Endometrial microvascular endothelial cells (primary cell): ENCODE results near the gene ECM1. TPM values are rescaled to one million over a fixed set of nuclear protein-coding genes. Genes with fewer than 3 reads are reported as not detected.

ENCODE experiments used
- in situ Hi-C: cut with HindIII; loops from 2 replicates; pipeline ENCODE4 v1.10.0; 2017; ENCODE audit warnings: low sequenced_read_pairs, low pct_unique_long_range_greater_than_20kb; ENCODE audit errors: inconsistent ontology term
- total RNA-seq: library from RNA; depleted of rRNA; stranded (reverse); fragments of >200 nt; gene quantifications from one replicate; pipeline ENCODE4 v1.2.3, GENCODE V29; 2015; ENCODE audit errors: inconsistent ontology term

The ECM1 gene
- total RNA-seq, 1 donor from 2014 or later: 5.8 TPM

DNA sequence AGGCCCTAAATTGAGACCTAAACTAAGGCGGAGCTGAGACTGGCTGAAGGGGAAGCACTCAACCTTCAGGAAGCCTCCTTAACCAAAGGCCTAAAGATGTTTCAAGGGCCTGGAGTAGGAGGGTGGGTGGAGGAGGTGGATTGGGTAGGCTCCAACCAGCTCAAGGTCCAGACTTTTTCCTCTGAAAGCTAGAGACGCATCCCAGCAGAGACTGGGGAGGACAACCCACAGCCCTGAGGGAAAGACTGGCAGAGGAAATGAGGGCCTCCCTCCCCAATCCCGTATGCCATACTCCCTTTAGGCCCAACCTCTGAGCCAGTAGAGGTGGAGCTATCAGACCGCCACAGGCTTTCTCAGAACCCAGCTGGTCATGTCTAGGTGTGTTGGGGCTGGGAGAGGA lies 1.1 kb downstream of the ECM1 start:
- in situ Hi-C loops: no loop called here

DNA sequence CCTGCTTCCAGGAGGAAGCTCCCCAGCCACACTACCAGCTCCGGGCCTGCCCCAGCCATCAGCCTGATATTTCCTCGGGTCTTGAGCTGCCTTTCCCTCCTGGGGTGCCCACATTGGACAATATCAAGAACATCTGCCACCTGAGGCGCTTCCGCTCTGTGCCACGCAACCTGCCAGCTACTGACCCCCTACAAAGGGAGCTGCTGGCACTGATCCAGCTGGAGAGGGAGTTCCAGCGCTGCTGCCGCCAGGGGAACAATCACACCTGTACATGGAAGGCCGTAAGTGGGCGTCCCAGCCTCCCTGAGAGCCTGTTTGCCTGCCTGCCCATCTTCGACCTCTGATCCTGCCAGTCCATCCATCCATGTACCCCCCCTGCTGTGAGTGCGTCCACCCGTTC lies 3.6 kb downstream of the ECM1 start:
- in situ Hi-C loops: no loop called here

DNA sequence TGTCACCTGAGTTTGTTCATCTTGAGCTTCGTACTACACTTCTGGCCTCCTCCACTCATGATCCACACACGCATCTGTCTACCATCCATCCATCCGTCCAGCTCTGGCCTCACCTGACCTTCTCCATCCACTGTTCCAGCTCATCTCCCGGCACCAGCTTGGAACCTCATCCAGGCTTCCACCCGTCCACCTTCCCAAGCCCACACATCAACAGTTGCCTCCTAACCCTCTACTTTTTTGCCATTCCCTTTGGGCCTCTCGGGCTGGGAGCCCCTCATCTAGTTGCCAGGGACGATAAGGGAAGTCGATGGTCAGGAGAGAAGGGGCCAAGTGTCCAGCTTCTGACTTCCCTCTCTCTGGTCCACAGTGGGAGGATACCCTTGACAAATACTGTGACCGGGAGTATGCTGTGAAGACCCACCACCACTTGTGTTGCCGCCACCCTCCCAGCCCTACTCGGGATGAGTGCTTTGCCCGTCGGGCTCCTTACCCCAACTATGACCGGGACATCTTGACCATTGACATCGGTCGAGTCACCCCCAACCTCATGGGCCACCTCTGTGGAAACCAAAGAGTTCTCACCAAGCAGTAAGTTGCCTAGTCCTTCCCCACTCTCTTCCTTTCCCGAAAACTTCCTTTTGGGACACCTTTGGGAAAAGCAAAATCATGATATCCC lies 4.2 kb downstream of the ECM1 start:
- in situ Hi-C loops: no loop called here

DNA sequence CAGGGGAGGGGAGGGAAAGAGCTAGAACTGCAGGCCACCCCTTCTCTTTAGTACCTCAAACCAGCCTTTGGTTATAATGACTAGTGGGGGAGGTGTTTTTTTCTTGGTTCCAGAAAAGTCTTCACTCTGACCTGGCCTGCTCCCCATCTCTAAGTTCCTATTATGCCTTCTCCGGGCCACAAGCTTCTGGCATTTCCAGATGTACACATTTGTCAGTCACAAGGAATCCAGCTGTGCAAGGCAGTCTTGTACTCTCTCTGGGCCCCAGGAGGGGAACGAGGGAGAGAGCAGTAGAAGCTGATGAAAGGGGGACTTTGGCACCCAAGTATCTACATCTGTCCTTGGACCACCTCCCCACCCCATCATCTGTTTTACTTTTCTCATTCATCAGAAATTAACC lies 4.9 kb downstream of the ECM1 start:
- in situ Hi-C loops: no loop called here

DNA sequence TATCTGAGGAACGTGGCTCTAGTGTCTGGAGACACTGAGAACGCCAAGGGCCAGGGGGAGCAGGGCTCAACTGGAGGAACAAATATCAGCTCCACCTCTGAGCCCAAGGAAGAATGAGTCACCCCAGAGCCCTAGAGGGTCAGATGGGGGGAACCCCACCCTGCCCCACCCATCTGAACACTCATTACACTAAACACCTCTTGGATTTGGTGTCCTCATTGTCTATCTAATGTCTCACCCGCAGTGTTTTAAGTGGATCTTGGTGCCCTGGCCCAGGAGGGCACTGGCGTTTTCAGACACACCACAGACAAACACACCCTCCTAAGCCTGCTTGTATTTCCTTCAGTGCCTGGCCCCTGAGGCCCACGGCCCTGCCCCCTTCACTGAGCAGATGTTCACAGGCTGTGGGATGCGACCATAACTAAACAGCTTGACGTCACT lies 5.5 kb downstream of the ECM1 start:
- in situ Hi-C loops: no loop called here

DNA sequence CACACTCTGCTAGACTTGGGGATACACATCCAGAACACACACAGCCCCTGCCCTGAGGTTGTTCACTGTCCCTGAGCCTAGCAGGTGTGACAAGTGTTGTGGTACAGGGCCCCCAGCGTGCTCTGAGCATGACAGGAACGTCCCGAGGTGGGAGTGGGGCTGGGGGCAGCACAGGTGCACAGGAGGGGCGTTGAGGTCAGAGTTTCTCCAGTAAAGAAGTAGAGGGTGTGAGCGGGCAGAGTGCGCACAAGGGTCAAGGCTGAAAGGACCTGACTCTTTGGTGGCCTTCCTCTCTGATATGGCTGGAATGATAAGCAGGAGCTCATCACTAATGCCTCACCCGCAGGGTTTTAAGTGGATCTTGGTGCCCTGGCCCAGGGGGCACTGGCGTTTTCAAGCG lies 6.4 kb downstream of the ECM1 start:
- in situ Hi-C loops: no loop called here

DNA sequence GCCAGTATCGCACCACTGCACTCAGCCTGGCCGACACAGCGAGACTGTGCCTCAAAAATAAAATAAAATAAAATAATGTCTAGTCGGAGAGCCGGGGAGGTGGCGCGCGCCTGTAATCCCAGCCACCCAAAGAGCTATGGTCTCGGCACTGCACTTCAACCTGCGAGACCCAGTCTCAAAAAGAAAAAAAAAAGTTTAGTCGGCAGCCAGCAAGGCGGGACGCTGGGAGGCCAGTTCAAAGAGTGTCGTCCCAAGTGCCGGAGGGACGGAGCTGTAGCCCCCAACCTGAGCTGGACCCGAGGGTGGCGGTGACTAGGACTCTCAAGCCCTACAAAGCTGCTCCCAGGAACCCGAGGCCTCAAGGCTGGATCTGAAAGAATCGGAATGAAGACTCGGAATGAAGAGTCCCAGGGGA lies 7.0 kb downstream of the ECM1 start:
- in situ Hi-C loops: no loop called here

DNA sequence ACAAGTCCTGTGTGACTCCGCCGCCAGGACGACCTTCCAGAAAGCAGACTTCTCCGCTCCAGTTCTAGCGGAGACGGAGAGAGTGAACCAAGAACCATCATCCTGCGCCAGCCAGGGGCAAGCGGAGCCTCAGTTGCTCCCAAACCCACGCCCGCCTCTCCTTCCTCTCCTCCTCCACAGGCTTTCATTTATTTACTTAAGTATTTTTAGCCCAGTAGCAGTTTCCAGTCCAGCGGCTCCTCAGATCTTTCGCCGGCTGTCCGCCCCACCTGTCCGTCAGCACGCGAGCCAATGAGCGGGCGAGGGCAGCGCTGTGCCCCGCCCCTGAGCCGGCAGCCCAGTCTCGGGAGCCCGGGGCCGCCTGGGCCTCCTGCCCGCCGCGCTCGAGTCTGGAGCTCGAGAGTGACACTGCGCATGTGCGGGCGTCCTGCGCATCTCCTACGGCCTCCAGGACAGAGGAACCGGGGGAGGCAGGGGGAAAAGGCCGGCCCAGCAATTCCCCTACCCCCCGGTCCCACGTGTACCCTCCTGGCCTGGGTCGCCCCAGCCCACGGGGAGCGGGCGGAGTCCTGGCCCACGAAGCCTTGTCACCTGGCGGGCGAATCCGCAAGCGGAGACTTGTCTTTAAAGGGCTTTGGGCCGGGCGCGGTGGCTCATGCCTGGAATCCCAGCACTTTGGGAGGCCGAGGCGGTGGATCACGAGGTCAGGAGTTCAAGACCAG lies 7.6 kb downstream of the ECM1 start, which contains the start of gene FALEC:
Gene FALEC, plus strand, starts transcription at position 425 of the 722 bp plus-strand sequence.
- in situ Hi-C loops: no loop called here

DNA sequence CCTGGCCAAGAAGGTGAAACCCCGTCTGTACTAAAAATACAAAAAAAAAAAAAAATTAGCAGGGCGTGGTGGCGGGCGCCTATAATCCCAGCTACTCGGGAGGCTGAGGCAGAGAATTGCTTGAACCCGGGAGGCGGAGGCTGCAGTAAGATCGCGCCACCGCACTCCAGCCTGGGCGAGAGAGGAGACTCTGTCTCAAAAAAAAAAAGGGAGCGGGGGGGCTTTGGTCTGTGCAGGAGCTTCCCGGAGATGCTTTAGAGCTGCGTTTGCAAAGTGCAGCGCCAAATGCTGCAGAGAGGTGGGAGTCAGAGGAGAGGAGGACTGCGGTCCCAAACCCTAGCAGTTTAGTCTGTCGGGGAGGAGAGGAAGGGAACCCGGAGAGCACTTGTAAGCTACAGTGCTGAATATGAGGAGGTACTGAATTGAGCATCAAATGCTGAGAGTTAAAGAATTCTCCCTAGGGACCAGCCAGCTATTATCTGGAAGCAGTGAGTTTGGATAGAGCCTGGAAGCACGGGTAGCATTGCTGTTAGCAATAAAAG lies 8.2 kb downstream of the ECM1 start:
- in situ Hi-C loops: no loop called here

DNA sequence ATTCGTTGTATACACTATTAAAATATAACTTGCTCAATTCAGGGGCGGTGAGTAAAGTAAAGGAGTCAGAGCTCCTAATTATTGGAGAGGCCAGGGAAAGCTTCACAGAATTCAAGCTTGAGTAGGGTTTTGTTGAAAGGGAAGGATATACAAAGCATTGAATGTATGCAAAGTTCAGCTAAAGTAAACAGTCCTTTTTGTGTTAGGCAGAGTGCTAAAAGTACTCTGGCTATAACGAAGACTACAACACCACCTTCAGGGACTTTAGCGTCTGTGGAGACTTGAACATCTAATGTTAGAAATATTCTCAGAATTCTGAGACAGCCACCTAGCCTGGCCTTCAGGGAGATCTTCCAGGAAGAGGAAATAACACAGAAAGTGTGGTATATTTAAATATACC lies 8.7 kb downstream of the ECM1 start:
- in situ Hi-C loops: no loop called here

DNA sequence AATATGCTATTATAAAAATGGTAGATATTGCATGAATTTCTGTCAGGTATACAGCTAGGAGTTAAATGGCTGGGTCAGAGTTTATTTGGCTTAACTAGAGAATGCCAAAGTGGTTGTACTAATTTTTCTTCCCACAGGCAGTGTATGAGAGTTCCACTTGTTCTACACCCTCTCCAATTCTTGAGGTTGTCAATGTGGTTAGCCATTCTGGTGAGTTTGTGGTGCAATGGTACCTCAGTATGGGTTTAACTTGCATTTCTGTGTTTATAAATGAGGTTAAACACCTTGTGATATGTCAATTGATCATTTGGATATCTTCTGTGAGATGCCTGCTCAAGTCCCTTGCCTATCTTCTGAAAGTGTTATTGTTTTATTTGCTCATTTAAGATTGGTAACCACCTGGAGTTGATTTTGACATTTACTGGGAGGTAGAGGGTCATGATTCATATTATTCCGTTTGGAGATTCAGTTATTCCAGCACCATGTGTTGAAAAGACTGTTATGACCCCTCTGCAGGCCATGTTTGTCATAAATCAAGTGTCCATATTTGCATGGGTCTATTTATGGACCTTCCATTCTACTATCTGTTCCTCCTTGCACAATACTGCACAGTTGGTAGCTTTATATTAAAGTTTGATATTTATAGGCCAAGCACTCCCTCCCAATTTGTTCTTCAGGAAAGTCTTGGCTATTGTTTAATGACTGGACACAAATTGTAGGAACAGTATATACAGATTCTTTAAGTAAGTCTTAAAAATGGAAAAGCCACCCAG lies 13.5 kb downstream of the ECM1 start:
- in situ Hi-C loops: no loop called here

DNA sequence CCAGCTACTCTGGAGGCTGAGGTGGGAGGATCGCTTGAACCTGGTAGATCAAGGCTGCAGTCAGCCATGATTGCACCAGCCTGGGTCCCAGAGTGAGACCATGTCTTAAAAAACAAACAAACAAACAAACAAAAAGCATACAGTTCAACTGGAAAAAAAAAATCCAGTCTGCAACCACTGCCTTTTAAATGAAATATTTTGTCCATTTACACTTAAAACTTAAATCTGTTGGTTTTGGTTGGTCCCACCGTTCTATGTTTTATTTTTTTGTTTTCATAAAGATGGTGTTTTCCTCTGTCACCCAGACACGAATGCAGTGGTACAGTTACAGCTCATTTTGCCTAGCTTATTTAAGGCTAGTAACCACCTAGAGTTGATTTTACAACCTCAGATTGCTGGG lies 17.4 kb downstream of the ECM1 start:
- in situ Hi-C loops: no loop called here

DNA sequence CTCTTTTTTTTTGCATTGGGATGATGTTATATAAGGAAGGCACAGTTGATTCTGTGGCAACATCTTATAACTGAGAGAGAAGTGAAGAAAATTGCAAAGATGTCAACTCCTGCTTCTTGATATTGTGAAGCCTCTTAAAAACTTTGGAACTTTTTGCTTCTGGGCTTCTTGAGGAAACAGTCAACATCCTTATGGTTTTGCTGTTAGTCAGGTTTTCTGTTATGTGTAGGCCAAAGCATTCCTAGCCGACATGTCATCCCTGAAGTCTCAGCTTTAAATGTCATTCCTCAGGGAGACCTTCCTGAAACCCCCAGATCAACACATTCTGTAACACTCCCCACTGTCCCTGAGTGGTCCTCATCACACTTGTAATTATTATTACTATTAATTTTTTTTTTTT lies 20.3 kb downstream of the ECM1 start:
- in situ Hi-C loops: no loop called here

DNA sequence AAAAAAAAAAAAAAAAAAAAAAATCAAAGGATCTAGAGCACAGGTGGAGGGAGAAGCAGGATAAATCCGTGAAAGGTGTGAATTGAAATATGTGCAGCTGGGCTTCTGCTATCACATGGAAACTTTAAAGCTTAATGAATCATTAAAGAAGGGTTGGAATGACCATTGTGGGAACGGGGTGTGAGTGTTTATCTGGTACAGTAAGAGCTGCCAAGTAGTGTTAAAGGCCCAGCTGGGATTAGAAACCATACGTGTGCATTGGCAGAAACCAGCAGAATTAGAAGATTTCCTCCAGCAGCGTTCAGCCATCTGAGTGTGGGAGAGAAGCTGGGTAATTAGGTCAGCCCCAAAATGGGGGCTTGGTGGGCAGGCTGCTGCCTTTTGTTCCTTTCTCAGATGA lies 21.1 kb downstream of the ECM1 start:
- in situ Hi-C loops: no loop called here

DNA sequence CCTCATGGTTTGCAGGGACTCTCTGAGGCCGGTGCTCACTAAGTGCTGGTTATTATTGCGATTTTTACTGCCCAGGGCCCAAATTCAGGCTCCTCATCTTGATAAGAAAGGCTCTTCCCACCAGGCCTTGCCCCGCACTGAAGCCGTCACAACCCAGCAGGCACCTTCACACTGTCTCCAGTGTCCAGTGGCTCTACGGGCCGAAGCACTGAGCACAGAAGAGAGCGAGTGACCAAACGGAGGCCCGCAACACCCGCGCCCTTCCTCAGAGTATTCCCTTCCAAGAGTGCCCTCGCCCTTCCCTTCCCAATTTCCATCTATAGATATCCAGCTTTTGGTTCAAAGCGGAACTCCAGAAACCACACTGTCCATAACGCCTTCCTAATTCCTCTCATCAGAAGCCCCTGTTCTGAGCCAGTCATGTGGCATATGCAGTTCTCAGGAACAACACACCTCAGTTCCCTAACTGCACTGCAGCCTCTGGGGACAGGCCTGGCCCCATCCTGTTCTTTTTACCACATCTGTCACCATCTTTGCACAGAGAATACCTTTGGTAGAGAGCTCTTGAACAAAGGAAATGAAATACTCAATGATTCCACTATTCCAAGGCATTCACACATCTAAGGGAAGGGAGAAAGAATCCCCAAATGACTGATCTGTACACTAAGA lies 22.7 kb downstream of the ECM1 start:
- in situ Hi-C loops: no loop called here

DNA sequence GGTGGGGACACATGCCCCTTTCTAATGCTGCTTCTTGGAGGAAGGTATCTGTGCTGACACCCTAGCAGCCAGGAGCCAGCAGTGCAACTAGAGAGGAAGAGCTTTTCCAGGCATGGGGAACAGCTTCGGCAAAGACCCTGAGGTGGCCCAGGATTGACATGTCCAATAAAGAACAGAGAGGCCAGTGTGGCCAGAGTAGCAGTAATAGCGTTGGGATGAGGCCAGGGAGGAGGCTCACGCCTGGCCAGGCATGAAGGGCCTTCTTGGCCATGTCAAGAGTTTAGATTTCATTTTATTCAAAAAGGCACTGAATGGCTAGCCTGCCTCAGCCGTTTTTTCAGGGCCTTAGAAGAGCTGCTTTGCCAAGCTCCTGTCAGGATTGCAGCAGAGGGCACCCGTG lies 25.0 kb downstream of the ECM1 start:
- in situ Hi-C loops: no loop called here

DNA sequence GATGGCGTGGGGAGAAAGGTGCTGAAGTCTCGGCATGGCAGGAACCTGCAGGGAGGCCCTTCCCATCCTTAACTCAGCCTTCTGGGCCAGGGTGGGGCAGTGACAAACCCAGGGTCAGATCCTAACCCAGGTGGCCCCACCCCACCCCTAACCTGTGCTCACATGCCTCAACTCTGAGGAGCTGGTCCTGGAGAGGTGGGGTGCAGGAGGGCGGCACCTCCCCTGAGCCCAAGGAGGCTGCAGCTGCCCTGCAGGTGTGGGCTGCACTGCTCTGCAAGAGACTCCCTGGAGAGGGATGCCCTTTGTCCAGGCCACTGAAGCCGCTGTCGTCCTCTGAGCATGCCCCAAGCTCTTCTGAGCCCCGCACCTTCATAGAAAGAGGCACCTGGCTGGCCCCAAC lies 26.1 kb downstream of the ECM1 start:
- in situ Hi-C loops: no loop called here

DNA sequence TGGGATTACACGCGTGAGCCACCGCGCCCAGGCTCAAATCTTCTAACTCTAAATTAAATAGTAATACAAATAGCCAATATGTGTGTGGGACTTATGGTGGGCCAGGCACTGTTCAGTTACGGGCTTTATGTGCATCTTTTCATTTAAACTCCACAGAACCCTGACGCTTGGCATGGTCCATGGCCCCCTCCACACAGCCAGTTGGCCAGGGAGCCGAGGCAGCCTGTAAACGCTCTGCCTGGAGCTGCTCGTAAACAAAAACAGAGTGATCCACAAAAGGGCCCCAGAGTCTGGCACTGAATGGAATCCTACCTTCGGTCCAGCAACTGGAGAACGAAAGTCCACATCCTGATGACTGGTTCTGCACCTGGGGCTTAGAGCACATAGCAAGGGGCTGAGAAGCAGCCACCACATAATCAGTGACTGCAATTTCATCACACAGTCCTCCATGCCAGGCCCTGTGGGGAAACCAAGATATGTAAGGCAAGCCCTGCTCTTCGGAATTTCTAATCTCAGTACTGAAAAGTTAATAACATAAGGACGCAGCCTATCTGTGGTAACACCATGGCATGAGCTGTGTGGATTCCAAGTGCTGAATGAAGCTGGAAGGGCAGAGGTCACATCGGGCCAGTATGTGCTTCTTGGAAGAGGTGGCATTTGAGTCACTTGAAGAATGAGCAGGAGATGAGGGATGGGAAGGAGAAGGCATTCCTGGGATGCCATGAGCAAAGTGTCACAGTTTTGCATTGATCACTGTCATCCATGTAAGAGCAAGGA lies 27.8 kb downstream of the ECM1 start:
- in situ Hi-C loops: no loop called here
